A549 treated with ZK216348 at 1 μM for 4 hours (cell line): ENCODE results near the gene FMR1NB. TPM values are rescaled to one million over a fixed set of nuclear protein-coding genes. Genes with fewer than 3 reads are reported as not detected.

ENCODE experiments used
- total RNA-seq: library from RNA; stranded (reverse); fragments of 200-300 nt; extraction: Qiagen RNA extraction; gene quantifications from 5 replicates; pipeline ENCODE4 v1.2.3, GENCODE V29; 2022; ENCODE audit warnings: low read depth

Gene FMR1NB
- total RNA-seq, result not detected in 5 replicates

GRCh38 chrX:147981038-147981752 is at the start of gene FMR1NB:
Gene FMR1NB (plus strand): TSS chrX:147981337. CDS start chrX:147981403, 66 bp downstream.

Other genes starting within 250 kb of the FMR1NB start
- 16.8 to 26.1 TPM (median 22.9 TPM) in 5 replicates for gene FMR1, start 69.4 kb upstream of the FMR1NB start, total RNA-seq